ENCODE results near the gene WDR5.

DNA sequence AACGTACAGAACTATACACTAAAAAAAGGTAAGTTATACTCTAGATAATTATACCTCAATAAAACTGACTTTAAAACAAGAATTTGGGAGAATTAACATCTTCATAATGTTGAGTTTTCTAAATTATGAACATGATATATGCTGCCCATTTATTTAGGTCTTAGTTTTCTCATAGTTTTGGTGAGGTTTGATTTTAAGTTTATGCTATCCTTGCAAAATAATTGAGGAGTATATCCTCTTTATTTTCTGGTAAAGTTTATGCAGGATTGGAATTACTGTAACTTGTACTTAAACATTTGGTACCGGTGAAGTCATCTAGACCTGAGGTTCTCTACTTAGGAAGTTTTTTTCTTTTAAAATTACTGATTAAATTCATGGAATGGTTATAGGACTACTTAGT lies 67.3 kb downstream of the WDR5 start:
- TF ChIP-seq, protein P1, sequence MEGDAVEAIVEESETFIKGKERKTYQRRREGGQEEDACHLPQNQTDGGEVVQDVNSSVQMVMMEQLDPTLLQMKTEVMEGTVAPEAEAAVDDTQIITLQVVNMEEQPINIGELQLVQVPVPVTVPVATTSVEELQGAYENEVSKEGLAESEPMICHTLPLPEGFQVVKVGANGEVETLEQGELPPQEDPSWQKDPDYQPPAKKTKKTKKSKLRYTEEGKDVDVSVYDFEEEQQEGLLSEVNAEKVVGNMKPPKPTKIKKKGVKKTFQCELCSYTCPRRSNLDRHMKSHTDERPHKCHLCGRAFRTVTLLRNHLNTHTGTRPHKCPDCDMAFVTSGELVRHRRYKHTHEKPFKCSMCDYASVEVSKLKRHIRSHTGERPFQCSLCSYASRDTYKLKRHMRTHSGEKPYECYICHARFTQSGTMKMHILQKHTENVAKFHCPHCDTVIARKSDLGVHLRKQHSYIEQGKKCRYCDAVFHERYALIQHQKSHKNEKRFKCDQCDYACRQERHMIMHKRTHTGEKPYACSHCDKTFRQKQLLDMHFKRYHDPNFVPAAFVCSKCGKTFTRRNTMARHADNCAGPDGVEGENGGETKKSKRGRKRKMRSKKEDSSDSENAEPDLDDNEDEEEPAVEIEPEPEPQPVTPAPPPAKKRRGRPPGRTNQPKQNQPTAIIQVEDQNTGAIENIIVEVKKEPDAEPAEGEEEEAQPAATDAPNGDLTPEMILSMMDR (conservative IDR thresholded peaks at IDR 0.05 in 1 of 2, IDR thresholded peaks at IDR 0.05 in 1 of 2; ENCODE audit: low read depth in 1 of 2, low read length in 2 of 2) = no peak
- TF ChIP-seq EZH2 (IDR thresholded peaks at IDR 0.05; ENCODE audit: low read length, missing control alignments) = no peak
